Sigmoid colon (tissue), 7 donors: Measurements from ENCODE around the gene FREY1. TPM values are rescaled to one million over a fixed set of nuclear protein-coding genes. Genes with fewer than 3 reads are reported as not detected.

Experiments
- DNase-seq: peaks from one replicate; pipeline ENCODE4 v3.0.0-alpha.2; 2019
- H3K27ac ChIP-seq, 4 donors: fragments of 200-600 bp; sonication (generic); one replicate each; pipeline ENCODE4 v1.5.1; 2016 to 2019; ENCODE audit warnings: mild to moderate bottlenecking in 1 of 4
- H3K27me3 ChIP-seq, 3 donors: fragments of 200-600 bp; sonication (generic); one replicate each; pipeline ENCODE4 v1.5.1; 2019; ENCODE audit warnings: mild to moderate bottlenecking in 1 of 3
- H3K36me3 ChIP-seq, 4 donors: fragments of 200-600 bp; sonication (generic); one replicate each; pipeline ENCODE4 v1.5.1; 2016 to 2019
- H3K4me1 ChIP-seq, 4 donors: fragments of 200-600 bp; sonication (generic); one replicate each; pipeline ENCODE4 v1.5.1; 2017 to 2019
- H3K4me3 ChIP-seq, 4 donors: fragments of 200-600 bp; sonication (generic); one replicate each; pipeline ENCODE4 v1.5.1; 2017 to 2019; ENCODE audit warnings: mild to moderate bottlenecking in 2 of 4, moderate library complexity in 1 of 4
- H3K9me3 ChIP-seq, 4 donors: fragments of 200-600 bp in 3 of 4; sonication (generic) in 3 of 4; one replicate each; pipeline versions ENCODE4 v1.5.1 to v1.6.1; 2013 to 2019
- CTCF ChIP-seq, 4 experiments: fragments of 450-650 bp in 3 of 4; fragments of 200-600 bp in 1 of 4; IDR thresholded peaks; one replicate each; pipeline ENCODE4 v1.5.1; 2016 to 2019; ENCODE audit warnings: antibody characterized with exemption in 4 of 4, mild to moderate bottlenecking in 3 of 4, moderate library complexity in 2 of 4
- EP300 ChIP-seq, 4 donors: sonication (generic); formaldehyde crosslinking; IDR thresholded peaks; one replicate each; pipeline ENCODE4 v1.6.1; 2017; ENCODE audit warnings: antibody characterized with exemption in 4 of 4
- POLR2A ChIP-seq, 2 donors: fragments of 450-650 bp; IDR thresholded peaks; one replicate each; pipeline ENCODE4 v1.6.1; 2016; ENCODE audit warnings: antibody characterized with exemption in 2 of 2, mild to moderate bottlenecking in 2 of 2, moderate library complexity in 2 of 2
- POLR2AphosphoS5 ChIP-seq, 4 donors: sonication (generic); formaldehyde crosslinking; IDR thresholded peaks; one replicate each; pipeline ENCODE4 v1.6.1; 2017; ENCODE audit warnings: antibody characterized with exemption in 4 of 4
- WGBS, 2 donors: extraction: QIAGEN DNeasy Blood & Tissue Kit; methylation state at CpG; one replicate each; pipeline ENCODE4 v1.1.7; 2013; 5-methylcytosine and 5-hydroxymethylcytosine counted together
- intact Hi-C: fragments of 100-400 bp; cut with DNase I; formaldehyde crosslinking; loops from one replicate; pipeline ENCODE4 v1.15.1; 2023
- polyA plus RNA-seq, 3 donors: library from polyadenylated mRNA; stranded (reverse); fragments of 200-250 nt; gene quantifications; one replicate each; pipeline ENCODE4 v1.2.3, GENCODE V29; 2013
- total RNA-seq, 4 donors: library from RNA; depleted of rRNA; stranded (reverse); fragments of >200 nt; gene quantifications; one replicate each; pipeline ENCODE4 v1.1.0, GENCODE V29; 2016
- donor health status: healthy with polysubstance abuse.
- donor health status: Bipolar disorder and iron deficiency.
- donor health status: healthy.

The FREY1 gene
- total and polyA plus RNA-seq, 7 donors, result 0.64 to 3.5 (median 2.2) TPM; not detected in 4

GRCh38 chr11:45904309-45904915, 2.7 kb downstream of the FREY1 start:
- Histone ChIP-seq H3K9me3 (no peaks in the 10 kb centered on the region), H3K4me3 (no peak overlapping the region), H3K27ac (no peak overlapping the region), H3K36me3 (peaks cover 0 to 27% (median 1%) of the 10 kb centered on the region in 4 donors), H3K27me3 (no peaks in the 10 kb centered on the region), H3K4me1 (peaks cover 0 to 19% (median 16%) of the 10 kb centered on the region in 4 donors)
- no peak for DNase-seq
- no peak for TF ChIP-seq POLR2A (IDR thresholded peaks at IDR 0.05)
- no peak for TF ChIP-seq CTCF (IDR thresholded peaks at IDR 0.05)
- TF ChIP-seq POLR2AphosphoS5 (IDR thresholded peaks at IDR 0.05), result no peak
- TF ChIP-seq EP300 (IDR thresholded peaks at IDR 0.05), result no peak
- WGBS, 2 donors, result 46 to 80% methylated on average over 15 of the region's 15 CpGs
- intact Hi-C loops, result loop anchor here (5.0 kb wide), 2 partner anchors 42 to 62 kb away; no protein-coding TSS in a partner anchor

- DNase-seq, result no peak
- Histone ChIP-seq H3K36me3 (peaks cover 0 to 23% (median 0%) of the 10 kb centered on the region in 4 donors), H3K27me3 (no peaks in the 10 kb centered on the region), H3K4me3 (no peak overlapping the region), H3K27ac (no peak overlapping the region), H3K4me1 (peaks cover 0 to 26% (median 22%) of the 10 kb centered on the region in 4 donors), H3K9me3 (no peaks in the 10 kb centered on the region)
- intact Hi-C loops, result loop anchor here (5.0 kb wide), 2 partner anchors 40 to 60 kb away; no protein-coding TSS in a partner anchor
- 93 to 95% methylated on average over 56 of the region's 56 CpGs for WGBS, 2 donors
- TF ChIP-seq POLR2AphosphoS5 (IDR thresholded peaks at IDR 0.05), result no peak
- no peak for TF ChIP-seq EP300 (IDR thresholded peaks at IDR 0.05)
- no peak for TF ChIP-seq CTCF (IDR thresholded peaks at IDR 0.05)
- TF ChIP-seq POLR2A (IDR thresholded peaks at IDR 0.05), result no peak
Measured at GRCh38 chr11:45902452-45903380, 4.4 kb downstream of the FREY1 start.

GRCh38 chr11:45901626-45902025, 5.4 kb downstream of the FREY1 start:
- no peak overlapping the region for H3K4me3 ChIP-seq
- WGBS, 2 donors, result 84 to 87% methylated on average over 6 of the region's 6 CpGs
- intact Hi-C loops, result loop anchor here (2.0 to 5.0 kb wide), 3 partner anchors 15 to 59 kb away; partner anchors contain the start of gene PEX16
- H3K27ac ChIP-seq, result no peak overlapping the region
- H3K9me3 ChIP-seq, result no peaks in the 10 kb centered on the region
- no peak for DNase-seq
- no peaks in the 10 kb centered on the region for H3K27me3 ChIP-seq
- TF ChIP-seq POLR2A (IDR thresholded peaks at IDR 0.05), result no peak
- TF ChIP-seq EP300 (IDR thresholded peaks at IDR 0.05), result no peak
- no peak for TF ChIP-seq CTCF (IDR thresholded peaks at IDR 0.05)
- peaks cover 0 to 26% (median 22%) of the 10 kb centered on the region in 4 donors for H3K4me1 ChIP-seq
- peaks cover 0 to 23% (median 0%) of the 10 kb centered on the region in 4 donors for H3K36me3 ChIP-seq

GRCh38 chr11:45900916-45901617, 6.0 kb downstream of the FREY1 start:
- peak; percentile 81 for DNase-seq
- H3K27ac ChIP-seq, result peak overlapping the region in 3 of 4 donors; percentile 26 to 70 (median 68)
- no peaks in the 10 kb centered on the region for H3K9me3 ChIP-seq
- WGBS, 2 donors, result 37 to 59% methylated on average over 8 of the region's 8 CpGs
- H3K4me1 ChIP-seq, result peaks cover 0 to 26% (median 22%) of the 10 kb centered on the region in 4 donors
- H3K4me3 ChIP-seq, result peak overlapping the region; percentile 26 to 64 (median 58)
- H3K36me3 ChIP-seq, result peaks cover 0 to 23% (median 0%) of the 10 kb centered on the region in 4 donors
- no peak for TF ChIP-seq POLR2A (IDR thresholded peaks at IDR 0.05)
- no peak for TF ChIP-seq POLR2AphosphoS5 (IDR thresholded peaks at IDR 0.05)
- no peak for TF ChIP-seq EP300 (IDR thresholded peaks at IDR 0.05)
- TF ChIP-seq CTCF (IDR thresholded peaks at IDR 0.05), result no peak
- intact Hi-C loops, result loop anchor here (2.0 to 5.0 kb wide), 3 partner anchors 16 to 59 kb away; partner anchors contain the start of gene PEX16
- H3K27me3 ChIP-seq, result peaks cover 0 to 3% (median 0%) of the 10 kb centered on the region in 3 donors
